NCI-H345 treated with DMSO at 0.1 percent for 48 hours (cell line): ENCODE results near the gene BPTF.
A peak's percentile ranks its signal among the peaks of the same experiment; 100 is the strongest.
"Not testable (repeated sequence)": the region's sequence is repeated elsewhere in the genome, so short reads cannot be mapped to it uniquely, and the experiment has no call there.

Source experiments
- DNase-seq: peaks from one replicate; lab custom pipeline; 2025; ENCODE audit not compliant: unreplicated experiment; lab: John Stamatoyannopoulos, UW

Gene BPTF

DNA sequence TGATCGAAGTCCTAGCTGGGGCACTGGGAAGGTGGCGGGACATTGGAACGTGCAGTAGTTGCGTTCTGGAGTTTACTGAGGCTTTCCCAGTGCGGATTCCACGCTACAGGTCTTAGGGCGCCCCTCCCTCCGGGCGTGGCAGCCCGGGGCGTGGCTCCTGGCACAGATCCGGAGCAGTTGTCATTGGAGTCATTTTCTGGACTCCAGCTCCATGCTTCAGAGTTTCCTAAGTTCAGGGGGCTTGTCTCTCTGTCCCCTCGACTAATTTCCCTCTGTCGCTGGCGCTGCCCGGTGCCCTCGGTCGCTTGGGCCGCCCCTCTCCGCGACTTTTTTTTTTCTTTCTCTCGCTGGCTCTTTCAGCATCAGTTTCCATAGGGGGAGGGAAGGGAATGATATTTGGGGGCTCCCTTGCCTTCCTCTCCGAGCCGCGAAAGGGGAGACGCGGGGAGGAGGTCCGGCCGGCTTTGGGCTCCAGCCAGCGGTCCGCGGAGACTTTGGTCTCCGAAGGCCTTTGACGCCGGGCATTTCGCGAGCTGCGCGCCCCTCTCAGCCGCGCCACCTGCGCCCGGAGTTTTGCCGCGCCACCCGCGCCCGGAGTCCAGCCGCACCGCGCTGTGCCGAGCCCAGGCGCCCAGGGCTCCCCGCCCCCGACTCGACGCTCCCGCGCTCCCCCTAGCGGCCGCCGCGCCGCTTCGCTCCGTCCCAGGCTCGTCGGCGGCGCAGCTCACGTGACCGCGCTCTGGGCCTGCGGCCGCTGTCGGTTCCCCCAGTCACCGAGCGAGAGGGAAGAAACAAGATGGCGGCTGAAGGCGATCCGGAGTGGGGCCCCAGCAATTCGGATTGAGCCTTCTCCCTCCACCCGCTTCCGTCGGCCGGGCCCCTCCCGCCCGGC, at the start of gene BPTF:
BPTF (plus strand) TSS at position 769 of the 892 bp plus-strand sequence. CDS start 222 bp downstream, outside the sequence.
- peak; percentile 82 for DNase-seq

DNA sequence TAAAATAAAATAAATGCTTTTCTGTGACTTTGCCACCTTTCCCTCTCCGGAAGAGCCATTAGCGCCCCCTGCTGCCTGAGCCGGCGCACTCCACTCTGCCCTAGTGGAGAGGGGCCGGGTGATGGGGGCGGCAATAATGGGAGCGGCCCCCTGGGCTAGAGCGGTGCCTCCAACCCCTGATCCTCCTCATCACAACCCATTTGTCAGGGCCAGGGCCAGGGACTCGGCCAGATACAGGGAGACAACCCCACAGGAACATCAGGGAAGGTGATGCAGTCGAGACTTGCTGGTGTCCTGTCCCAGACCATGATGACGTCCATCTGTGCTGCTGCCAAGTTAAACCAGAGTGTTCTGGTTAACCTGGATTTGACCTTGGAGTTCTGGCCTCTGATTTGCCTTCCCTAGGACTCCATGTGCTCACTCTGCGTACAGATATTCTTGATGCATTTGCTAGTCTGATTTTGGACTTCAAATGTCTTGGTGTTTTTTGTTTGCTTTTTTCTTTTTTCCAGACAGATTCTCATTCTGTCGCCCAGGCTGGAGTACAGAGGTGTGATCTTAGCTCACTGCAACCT, 46.1 kb upstream of the BPTF start:
- no peak for DNase-seq

- DNase-seq, result no peak
Measured at GRCh38 chr17:67784364-67785121, 40.8 kb upstream of the BPTF start.

GRCh38 chr17:67785122-67785477, 40.2 kb upstream of the BPTF start:
- no peak for DNase-seq

GRCh38 chr17:67785504-67785903, 39.8 kb upstream of the BPTF start:
- DNase-seq, result no peak

- peak; percentile 12 for DNase-seq
Measured at GRCh38 chr17:67800495-67800928, 24.8 kb upstream of the BPTF start.

- no peak for DNase-seq
Measured at GRCh38 chr17:67801626-67802175, 23.6 kb upstream of the BPTF start.

GRCh38 chr17:67810464-67810863, 14.8 kb upstream of the BPTF start:
- DNase-seq, result no peak

DNA sequence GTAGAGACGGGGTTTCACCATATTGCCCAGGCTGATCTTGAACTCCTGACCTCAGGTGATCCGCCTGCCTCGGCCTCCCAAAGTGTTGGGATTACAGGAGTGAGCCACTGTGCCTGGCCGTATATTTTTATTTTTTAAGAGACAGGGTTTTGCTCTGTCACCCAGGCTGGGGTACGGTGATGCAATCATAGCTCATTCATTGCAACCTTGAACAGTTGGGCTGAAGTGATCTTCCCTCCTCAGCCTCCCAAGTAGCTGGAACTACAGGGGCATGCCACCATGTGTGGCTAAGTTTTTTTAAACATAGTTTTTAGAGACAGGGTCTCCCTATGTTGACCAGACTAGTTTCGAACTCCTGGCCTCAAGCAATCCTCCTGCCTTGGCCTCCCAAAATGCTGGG, 12.9 kb upstream of the BPTF start:
- not testable (repeated sequence) for DNase-seq

DNA sequence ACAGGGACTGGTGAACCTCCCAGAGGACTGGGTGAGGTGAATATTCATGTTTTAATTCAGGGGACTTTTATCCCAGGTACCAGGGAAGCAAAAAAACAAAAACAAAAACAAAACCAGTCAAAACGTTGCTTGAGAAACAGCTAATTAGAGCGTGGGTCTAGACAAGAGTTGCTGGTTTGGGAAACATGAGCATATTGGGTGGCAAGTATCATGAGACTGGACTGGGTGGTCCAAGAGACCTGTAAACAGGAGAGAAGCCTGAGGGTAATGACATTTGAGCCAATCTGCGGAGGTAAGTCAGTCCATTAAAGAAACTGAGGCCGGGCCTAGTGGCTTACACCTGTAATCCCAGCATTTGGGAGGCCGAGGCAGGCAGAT, 11.5 kb upstream of the BPTF start:
- no peak for DNase-seq

DNA sequence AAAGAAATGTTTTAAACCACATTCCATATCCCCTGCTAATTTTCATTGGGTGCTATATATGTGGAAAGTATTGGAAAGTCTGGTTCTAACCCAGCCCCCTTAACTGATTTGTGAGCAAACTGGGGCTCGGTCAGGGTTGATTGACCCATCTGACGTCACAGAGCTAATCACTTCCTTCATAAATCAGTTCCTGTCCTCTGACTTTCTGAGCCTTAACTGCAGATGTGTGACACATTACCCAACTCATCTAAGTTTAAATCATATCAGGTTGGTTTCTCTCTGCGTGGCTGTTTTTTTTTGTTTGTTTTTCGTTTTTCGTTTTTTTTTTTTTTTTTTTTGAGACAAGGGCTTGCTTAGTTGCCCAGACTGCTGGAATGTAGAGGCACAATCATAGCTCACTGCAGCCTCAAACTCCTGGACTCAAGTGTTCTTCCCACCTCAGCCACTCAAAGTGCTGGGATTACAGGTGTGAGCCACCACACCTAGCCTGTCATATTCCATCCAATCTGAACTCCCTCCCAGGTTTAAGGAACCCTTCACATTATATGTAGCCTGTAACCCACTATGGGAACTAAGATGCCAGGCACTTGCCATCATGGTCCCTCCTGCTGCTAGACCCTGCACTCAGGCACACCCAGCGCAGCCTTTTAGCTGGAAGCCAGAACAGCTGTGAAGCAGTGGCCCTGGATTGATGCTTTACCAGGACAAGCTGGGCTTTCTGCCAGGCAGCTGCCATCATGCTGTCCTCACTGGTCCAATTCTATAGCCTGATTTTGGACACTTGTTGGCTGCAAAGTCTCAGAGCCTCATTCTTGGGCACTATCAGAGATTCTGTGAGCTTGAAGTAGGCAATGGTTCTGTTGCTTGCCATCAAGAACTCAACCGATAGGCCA, 6.9 kb upstream of the BPTF start:
- no peak for DNase-seq

DNA sequence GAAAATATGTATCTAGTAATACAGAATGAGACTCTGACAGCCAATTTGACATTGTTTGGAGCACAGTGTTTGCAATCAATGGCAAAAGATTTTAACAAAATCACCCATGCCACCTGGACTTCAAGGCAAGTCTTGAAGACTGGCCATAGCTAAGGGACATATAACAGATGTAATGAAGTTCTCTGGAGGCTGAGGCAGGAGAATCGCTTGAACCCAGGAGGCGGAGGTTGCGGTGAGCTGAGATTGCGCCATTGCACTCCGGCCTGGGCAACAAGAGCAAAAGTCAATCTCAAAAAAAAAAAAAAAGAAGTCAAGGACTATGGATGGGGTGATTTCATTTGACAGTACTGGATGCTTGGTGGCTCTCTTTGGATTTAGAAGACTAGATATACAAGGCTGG, 5.6 kb upstream of the BPTF start:
- DNase-seq, result no peak

DNA sequence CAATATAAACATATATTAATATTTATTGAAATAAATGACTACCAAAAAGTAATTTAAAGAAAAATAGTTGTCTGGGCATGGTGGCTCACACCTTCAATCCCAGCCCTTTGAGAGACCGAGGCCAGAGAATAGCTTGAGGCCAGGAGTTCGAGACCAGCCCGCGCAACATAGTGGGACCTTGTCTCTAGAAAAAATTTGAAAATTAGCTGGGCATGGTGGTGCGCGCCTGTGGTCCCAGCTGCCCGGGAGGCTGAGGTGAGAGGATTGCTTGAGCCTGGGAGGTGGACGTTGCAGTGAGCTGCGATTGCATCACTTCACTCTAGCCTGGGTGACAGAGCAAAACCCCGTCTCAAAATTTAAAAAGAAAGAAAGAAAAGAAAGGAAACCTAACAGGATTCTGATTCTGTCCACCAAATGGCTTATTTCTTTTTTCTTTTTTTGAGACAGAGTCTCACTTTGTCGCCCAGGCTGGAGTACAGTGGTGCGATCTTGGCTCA, 3.4 kb upstream of the BPTF start:
- DNase-seq, result no peak

DNA sequence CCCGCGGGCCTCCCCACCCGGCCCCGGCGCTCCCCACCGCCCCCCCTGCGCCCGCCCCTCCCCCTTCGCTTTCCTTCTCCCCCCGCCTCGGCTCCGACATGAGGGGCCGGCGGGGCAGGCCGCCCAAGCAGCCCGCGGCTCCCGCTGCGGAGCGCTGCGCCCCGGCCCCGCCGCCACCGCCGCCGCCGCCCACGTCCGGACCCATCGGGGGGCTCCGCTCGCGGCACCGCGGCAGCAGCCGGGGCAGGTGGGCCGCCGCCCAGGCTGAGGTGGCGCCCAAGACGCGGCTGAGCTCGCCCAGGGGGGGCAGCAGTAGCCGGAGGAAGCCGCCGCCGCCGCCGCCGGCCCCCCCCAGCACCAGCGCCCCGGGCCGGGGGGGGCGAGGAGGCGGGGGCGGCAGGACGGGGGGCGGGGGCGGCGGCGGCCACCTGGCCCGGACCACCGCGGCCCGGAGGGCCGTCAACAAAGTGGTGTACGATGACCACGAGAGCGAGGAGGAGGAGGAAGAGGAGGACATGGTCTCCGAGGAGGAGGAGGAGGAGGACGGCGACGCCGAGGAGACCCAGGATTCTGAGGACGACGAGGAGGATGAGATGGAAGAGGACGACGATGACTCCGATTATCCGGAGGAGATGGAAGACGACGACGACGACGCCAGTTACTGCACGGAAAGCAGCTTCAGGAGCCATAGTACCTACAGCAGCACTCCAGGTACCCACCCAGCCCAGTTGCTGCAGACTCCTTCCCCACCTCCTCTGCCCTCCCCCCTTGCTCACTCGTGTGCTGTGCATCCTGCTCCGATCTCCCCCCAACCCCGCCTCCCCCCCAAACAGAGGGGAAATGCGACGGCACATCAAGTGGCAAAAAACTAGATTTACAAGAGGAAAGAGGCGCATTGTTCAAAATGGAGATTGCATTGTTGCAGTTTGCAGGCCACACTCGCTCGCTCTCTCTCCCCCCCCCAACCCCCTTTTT, 611 bp downstream of the BPTF start:
- DNase-seq, result peak; percentile 14

GRCh38 chr17:67829331-67829730, 4.0 kb downstream of the BPTF start:
- no peak for DNase-seq

DNA sequence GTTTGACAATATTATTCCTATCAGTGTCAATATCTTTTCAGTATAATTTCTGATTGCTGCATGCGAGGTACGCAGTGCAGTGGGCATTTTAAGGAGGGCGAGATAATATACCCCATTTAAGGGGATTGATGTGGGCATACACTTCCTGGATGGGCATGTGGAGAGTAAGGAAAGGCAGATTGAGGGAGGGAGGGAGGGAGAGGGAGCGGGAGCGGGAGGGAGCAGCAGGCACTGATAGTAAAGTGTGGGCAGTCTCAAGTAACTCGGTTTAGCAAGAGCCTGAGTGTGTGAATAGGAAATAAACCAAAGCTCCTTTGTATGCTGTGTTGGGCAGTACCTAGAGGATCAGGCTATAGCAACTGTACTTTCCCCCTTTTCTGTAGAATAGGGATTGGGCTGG, 5.1 kb downstream of the BPTF start:
- DNase-seq, result no peak

GRCh38 chr17:67831268-67831667, 6.0 kb downstream of the BPTF start:
- no peak for DNase-seq

GRCh38 chr17:67833134-67833533, 7.8 kb downstream of the BPTF start:
- no peak for DNase-seq

DNA sequence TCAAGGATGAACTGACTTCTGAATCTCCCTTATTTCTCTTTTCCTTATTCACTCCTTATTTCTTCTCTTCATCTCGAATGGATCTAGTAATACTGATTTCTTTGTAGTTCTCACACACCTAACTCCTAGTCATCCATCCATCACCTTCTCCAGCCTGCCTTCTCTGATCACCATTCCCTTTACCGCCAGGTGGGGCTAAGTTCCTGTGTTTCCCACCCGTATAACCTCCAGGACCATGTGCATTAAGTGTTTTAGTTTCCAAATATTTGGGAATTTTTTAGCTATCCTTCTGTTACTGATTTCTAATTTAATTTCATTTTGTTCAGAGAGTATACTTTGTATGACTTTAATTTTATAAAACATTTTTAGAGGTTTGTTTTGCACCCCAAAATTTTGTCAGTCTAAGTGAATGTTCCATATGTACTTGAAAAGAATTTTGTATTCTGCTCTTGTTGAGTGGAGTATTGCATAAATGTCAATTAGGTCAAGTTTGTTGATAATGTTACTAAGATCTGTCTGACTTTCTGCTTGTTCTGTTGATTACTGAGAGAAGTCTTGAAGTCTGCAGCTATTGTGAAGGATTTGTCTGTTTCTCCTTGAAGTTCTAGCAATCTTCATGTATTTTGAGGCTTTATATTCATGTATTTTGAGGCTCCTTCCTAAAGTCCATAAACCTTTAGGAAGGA, 8.8 kb downstream of the BPTF start:
- no peak for DNase-seq
